CD4-positive, alpha-beta T cell treated with Interleukin-17A for 1 hour (primary cell): Measurements from ENCODE around the gene PDE5A.
"Not testable (repeated sequence)": the region's sequence is repeated elsewhere in the genome, so short reads cannot be mapped to it uniquely, and the experiment has no call there.

Experiments used
- DNase-seq: peaks from one replicate; pipeline ENCODE4 v3.0.0-alpha.2; 2020

PDE5A gene

DNA sequence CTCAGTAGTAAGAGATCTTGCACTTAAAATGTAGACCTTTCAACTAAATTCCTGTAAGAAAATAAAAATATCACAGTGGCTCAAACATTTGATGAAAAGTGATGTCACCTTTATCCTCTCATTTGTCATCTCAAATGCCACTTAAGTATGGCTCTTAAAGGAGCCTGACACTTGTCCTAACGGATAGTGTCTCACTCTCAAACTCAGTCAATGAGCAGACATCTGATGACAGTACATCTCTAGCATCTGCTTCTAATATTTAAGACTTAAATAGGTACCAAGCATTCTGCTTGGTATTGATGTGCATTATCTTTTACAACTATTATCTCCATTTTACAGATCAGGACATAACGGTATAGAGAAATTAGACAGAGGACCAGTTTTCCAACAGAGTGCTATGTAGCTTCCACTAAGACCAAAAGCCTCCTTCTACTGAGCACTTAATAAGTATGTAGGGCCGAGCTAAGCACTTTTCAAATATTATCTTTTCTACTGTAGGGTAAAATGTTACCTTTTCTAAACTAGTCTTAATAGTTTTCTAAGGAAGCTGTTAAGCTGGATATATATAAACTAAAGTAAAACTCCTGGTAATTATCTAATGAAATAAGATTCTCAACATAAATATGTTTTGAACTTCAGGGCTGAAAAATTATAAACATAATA is 110.2 kb downstream of the PDE5A start:
- DNase-seq = no peak

DNA sequence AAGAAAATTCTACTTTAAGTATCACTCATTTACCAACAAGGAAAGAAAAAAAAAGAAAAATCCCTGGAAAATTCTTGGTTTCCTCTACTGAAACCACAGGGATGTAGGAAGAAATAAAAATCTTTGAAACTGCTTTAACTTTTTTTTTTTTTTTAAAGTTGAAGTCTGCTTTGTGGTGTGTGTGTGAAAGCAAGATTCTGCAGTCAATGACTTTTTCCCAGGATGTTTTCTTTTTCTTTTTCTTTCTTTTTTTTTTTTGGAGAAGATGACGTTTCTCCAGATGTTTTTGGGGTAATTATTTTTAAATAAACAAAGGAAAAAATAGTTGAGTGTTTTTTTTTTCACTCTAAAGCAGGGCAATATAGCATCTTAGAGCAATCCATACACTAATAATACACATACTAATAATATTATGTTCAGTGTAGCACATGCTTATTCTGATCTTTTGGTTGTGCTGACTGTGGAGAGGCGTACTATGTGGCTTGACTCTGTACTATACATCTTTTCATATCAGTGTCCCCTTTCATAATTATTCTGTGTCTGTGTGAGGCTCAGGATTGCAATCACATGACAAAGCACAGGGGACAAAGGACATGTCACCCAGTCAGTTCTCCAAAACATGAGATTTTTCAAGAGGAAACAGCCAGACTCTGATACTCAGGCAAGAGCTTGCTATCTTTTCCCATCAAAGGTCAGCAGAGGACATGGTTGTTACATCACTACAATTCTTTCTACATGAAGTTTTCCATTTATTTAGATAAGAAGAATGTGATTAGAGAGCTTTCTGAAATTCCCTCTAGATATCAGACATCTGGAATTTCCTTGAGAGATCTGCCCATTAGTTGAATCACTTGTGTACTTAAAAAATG is 111.0 kb downstream of the PDE5A start:
- no peak for DNase-seq

GRCh38 chr4:119512398-119512797 is 116.2 kb downstream of the PDE5A start:
- DNase-seq = no peak

GRCh38 chr4:119510395-119511149 is 118.0 kb downstream of the PDE5A start:
- DNase-seq = no peak

DNA sequence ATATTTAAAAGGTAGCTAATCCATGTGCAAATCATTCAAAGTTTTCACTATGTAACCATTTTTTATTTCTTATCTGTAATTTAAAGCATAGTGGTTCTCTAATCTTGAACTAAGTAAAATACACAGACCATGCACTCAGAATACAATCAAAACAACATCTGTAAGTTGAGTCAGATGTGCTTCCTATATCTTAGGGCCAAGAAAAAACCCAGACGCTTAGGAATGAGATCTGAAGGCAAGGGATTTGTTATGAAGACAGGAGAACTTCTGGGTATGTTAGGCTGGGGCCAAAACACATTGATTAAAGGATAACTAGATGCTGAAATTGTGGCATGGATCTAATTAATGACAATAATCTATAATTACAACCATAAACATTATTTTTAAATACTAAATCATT is 120.3 kb downstream of the PDE5A start:
- no peak for DNase-seq

DNA sequence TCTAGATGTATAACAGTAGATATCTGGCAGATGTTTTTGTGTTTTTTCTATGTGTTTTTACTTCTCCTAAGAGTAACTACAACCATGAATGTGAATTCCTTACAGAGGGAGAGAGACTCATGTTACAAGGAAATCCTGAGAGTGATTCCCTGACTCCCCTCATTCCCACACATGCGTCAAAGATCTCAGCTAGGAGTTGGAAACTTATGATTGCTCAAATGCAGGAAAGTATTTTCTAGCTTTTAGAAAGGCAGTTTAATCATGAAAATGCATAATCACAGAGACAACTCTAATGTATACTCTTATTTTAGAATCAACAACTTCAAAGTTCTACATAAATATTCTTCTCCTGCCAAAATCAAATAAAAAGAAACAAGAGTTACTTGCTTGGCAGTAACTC is 121.8 kb downstream of the PDE5A start:
- no peak for DNase-seq

DNA sequence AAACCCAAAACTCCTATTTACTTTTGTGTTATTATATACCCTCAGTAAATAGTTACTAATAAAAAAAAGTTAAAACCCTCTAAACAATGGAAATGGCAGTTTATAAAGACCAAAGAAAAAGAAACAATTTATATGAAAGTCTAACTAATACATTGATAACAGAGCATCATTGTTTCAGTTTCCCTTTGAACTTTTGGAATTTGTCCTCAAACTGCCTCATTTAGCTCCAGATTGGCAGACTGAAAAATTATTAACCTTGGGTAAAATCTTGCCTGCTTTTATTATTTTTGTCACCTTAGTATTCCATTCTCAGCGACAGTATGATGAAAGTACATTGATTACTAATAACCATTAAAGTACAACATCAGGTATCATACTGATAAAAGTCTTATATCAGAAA is 124.0 kb downstream of the PDE5A start:
- no peak for DNase-seq

DNA sequence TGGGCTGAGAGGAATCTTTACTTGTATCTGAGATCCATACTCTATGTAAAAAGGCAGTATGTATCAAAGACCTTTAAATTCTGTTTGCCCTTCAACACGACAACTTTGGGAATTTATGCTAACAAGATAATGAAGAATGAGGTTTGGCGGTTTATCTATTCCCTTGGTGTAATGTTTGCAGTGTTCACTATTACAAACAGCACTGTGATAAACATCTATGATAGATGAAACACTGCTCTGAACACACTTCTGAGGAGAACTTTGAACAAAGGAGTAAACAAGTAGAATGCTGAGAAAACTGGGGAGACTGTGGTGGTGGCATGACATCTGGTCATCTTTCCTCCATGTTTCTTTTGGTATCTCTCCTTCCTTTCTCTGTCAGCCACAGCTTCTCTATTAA is 126.9 kb downstream of the PDE5A start:
- no peak for DNase-seq

DNA sequence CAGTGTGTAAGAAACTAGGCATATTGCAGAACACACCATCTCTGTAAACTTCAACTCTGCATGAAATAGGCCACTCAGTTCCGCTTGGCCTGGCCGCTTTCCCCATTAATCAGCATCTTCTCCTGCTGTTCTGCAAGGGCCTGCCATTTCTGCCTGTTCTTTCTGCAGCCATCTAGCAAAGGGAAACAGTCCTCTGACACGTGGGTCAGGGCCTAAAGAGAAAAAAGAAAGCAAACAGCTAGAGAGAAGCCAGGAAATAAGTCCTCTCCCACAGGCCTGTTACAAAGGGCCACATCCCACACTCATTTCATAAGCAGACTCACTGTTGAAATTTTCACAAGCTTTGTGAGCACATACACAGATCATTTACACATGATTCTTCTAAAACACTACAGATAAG is 130.1 kb downstream of the PDE5A start:
- DNase-seq = no peak

GRCh38 chr4:119493886-119494285 is 134.7 kb downstream of the PDE5A start:
- DNase-seq = no peak

- peak; percentile 3 for DNase-seq
Observed at GRCh38 chr4:119493419-119493818, 135.2 kb downstream of the PDE5A start.

DNA sequence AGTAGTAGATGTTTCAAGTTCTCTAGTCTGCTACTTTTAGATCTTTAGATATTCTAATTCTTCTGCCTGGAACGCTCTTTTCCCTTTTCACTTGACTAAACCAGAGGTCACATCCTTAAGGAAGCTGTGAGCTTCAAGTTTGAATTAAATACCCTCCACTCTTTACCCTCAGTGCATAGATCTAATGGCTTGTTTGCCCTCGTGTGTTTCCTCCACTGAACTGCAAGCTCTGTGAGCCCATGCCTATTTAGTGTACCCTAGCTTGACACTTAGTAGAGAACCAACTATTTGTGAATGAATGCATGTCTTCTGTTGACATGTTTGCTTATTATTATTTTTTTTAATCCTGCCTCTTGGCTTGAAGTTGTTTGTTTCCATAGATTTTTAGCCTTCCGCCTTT is 138.3 kb downstream of the PDE5A start:
- DNase-seq = no peak

- no peak for DNase-seq
Observed at GRCh38 chr4:119489305-119489704, 139.3 kb downstream of the PDE5A start.

DNA sequence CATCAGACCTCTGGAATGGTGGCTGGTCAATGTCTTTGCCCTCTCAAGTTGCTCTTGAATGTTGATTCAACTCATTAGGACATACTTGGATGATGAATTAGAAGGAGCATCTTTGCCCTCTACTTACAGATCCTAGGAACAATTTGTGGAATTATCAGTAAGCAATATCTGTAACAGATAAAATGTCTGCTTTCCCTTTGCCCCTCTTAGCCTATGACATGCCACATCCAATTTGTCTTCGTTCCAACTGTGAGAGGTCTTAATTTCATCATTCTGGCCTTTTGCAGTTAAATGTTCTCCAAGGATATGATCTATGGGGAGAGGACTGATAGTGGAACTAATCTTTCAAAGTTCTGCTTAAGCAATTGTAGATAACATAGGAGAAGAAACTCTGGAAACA is 148.3 kb downstream of the PDE5A start:
- DNase-seq = no peak

GRCh38 chr4:119479835-119480234 is 148.8 kb downstream of the PDE5A start:
- DNase-seq = no peak

DNA sequence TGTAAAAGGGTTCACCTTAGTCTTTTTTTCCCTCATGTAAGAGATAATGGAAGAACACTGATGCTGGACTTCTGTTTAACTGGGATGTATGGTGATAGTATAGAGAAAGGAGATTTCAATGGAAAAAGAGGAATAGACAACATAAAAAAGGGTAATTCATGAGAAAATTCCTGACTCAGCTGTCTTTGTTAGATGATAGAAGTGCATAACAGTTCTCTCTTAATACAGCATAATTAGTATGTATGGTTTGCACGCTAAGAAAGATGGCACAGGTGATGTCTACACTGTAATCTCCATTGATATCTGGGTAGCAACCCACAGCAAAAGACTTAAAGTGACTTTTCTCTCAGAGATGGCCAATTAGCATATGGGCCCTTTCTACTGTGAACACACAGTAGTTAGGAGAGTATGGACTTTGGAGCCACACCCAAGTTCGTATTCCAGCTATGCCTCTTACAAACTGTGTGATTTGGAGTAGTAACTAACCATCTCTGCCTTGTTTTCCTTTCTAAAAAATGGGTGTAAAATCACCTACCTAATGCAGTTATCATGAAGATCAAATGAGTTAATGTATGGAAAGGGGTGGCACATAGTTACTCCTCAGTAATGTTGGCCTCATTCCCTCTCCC is 149.3 kb downstream of the PDE5A start:
- DNase-seq = no peak

DNA sequence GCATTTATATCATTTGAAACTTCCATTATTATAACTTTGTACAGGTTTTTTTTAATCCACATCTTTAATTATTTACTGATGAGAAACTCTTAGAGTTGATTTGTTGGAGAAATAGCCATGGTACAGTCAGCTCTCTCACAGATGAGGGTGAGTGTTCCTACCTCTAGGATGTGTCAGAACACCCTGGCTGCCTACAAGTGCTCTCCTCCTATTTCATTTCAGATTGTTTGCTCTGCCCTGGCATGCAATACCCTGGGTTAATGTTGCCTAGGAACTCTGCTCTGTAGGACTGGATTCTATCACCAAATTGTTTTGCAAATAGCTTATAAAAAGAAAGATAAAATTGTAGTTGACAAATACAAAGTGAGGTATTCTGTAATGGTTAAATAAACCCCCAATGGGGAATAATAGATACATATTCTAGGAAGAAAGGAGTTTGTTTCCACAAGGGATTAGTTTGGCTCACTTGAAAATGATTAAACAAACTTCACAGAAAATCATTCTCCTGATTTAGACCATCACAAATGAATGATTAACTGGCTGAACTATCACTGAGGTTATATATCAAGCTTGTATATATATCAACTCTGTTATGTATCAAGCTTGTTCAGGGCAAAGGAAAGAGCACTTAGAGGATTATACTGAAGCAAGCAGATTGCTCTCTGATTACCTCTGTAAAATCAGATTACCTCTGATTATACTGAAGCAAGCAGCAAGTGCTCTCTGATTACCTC is 150.0 kb downstream of the PDE5A start:
- no peak for DNase-seq

DNA sequence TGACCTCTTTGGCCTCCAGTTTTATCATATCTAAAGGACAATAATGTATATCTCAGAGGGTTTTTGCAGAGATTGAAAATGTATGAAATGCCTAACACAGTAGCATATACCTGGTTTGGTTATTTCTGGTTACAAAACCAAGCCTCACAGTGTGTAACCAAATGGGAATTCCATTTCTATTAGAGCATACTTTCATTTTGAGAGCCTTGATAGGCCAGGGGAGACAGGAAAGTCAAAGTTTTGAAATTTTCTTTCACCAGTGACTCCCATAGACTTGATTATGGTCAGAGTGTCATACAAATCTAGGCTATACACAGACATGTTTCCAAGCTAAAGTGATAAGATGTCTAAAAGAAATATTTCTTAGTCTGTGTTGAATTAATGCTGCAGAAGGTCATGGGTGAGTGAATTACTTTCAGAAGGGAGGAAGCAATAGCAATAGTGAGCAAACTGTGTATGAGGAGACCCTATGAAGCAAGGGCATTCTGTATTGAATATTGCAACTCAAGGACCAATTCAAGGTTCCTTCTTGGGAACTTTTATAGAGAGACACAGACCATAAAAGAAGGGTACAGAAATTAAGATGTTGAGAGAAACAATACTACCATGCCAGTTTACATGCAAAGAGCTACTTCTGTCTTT is 151.1 kb downstream of the PDE5A start:
- DNase-seq = no peak

DNA sequence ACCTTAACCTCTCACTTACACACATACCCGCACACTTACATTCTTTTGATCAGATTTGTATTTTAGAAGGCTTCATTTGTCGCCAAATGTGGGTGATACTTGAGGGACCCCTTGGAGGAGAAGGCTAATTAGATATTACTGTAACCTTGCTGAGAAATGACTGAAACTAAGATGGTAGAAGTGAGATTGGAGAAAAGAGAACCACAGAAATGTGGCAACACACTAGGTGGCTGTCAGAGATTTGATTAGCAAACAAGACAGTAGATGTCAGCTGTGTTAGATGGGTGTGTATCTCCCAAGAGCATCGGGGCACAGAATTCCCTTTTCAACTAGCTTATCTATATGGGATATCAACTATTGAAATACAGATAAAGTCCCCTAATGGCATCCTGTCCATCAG is 157.3 kb downstream of the PDE5A start:
- DNase-seq = no peak

DNA sequence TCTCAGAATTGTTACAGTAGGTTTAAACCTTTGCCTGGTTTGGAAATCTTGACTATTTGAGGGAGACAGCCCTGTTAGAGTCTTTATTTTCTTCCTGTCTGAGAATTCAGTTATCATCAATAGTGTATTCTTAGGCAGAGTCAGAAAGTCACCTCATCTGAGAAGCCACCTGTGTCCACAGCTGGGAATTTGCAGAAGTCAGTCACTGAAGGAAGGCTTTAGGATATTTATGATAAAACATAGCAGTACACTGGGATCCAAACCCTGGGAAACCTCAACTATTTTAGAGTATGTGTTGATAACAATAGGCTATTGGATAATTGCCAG is 157.9 kb downstream of the PDE5A start:
- not testable (repeated sequence) for DNase-seq

- DNase-seq = not testable (repeated sequence)
Observed at GRCh38 chr4:119470021-119470736, 158.4 kb downstream of the PDE5A start.
